Suprapubic skin (tissue), 4 donors: ENCODE data around the gene PRADC1. TPM values are rescaled to one million over a fixed set of nuclear protein-coding genes. Genes with fewer than 3 reads are reported as not detected.

Experiments used
- DNase-seq, 2 donors: peaks; one replicate each; pipeline ENCODE4 v3.0.0-alpha.2; 2019; ENCODE audit warnings: low spot score in 2 of 2
- H3K27ac ChIP-seq: fragments of 200-600 bp; sonication (generic); one replicate; pipeline ENCODE4 v1.5.1; 2019
- H3K27me3 ChIP-seq: fragments of 200-600 bp; sonication (generic); one replicate; pipeline ENCODE4 v1.5.1; 2019
- H3K36me3 ChIP-seq: fragments of 200-600 bp; sonication (generic); one replicate; pipeline ENCODE4 v1.5.1; 2019
- H3K4me1 ChIP-seq: fragments of 200-600 bp; sonication (generic); one replicate; pipeline ENCODE4 v1.5.1; 2019
- H3K4me3 ChIP-seq: fragments of 200-600 bp; sonication (generic); one replicate; pipeline ENCODE4 v1.5.1; 2019; ENCODE audit warnings: mild to moderate bottlenecking
- H3K9me3 ChIP-seq: fragments of 200-600 bp; sonication (generic); one replicate; pipeline ENCODE4 v1.5.1; 2019
- EP300 ChIP-seq: sonication (generic); formaldehyde crosslinking; IDR thresholded peaks from one replicate; pipeline ENCODE4 v1.6.1; 2017; ENCODE audit warnings: antibody characterized with exemption
- POLR2A ChIP-seq, 2 donors: fragments of 450-650 bp; IDR thresholded peaks; one replicate each; pipeline ENCODE4 v1.6.1; 2017; ENCODE audit warnings: antibody characterized with exemption in 2 of 2, mild to moderate bottlenecking in 2 of 2, moderate library complexity in 2 of 2
- POLR2AphosphoS5 ChIP-seq, 3 donors: sonication (generic); formaldehyde crosslinking; IDR thresholded peaks; one replicate each; pipeline ENCODE4 v1.6.1; 2017; ENCODE audit warnings: antibody characterized with exemption in 3 of 3
- WGBS: methylation state at CpG from one replicate; pipeline ENCODE4 v1.1.5; 2018; 5-methylcytosine and 5-hydroxymethylcytosine counted together
- total RNA-seq, 4 donors: library from RNA; depleted of rRNA; stranded (reverse); fragments of >200 nt; gene quantifications; one replicate each; pipeline ENCODE4 v1.1.0, GENCODE V29; 2016
- TF ChIP-seq, protein P1 (sequence below), 2 donors: fragments of 200-600 bp in 1 of 2; fragments of 450-650 bp in 1 of 2; sonication (generic) in 1 of 2; IDR thresholded peaks; one replicate each; pipeline ENCODE4 v1.5.1; 2016 to 2019; ENCODE audit warnings: antibody characterized with exemption in 2 of 2, mild to moderate bottlenecking in 1 of 2, moderate library complexity in 1 of 2

PRADC1 gene
- total RNA-seq, 4 donors from 2014 or later, result 7.4 to 34.8 (median 25.3) TPM

DNA sequence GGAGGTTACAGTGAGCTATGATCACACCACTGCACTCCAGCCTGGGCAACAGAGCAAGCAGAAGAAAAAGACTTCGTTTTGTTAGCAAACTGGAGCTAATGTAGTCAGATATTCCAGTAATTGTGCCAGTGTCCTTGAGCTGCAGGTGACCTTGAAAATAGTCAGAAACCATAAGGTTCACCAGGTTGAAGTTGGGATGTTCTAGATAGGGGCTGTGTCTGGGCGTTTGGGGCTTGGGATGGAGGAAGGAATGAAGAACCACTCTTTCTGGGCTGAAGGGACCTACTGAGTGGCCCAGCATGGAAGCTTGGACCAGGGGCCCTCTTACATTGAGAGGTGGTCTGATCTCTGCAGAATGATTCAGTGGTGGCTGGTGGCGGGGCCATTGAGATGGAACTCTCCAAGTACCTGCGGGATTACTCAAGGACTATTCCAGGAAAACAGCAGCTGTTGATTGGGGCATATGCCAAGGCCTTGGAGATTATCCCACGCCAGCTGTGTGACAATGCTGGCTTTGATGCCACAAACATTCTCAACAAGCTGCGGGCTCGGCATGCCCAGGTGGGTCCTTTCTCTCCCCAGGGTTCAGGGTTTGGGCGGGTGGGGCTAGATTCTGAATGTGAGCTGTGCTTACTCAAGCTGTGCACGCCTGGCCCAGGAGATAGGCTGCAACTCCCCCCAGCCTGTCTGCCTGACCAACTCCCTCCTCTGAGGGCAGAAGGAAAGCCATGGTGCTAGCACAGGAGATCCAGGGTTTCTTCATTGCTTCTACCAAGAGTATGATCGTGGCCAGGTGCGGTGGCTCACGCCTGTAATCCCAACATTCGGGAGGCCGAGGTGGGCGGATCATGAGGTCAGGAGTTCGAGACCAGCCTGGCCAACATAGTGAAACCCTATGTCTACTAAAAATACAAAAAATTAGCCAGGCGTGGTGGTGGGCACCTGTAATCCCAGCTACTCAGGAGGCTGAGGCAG, 18.1 kb upstream of the PRADC1 start:
- H3K9me3 ChIP-seq, result no peaks in the 10 kb centered on the region
- H3K4me1 ChIP-seq, result no peaks in the 10 kb centered on the region
- no peaks in the 10 kb centered on the region for H3K27me3 ChIP-seq
- H3K4me3 ChIP-seq, result no peak overlapping the region
- H3K27ac ChIP-seq, result no peak overlapping the region
- TF ChIP-seq, protein P1, sequence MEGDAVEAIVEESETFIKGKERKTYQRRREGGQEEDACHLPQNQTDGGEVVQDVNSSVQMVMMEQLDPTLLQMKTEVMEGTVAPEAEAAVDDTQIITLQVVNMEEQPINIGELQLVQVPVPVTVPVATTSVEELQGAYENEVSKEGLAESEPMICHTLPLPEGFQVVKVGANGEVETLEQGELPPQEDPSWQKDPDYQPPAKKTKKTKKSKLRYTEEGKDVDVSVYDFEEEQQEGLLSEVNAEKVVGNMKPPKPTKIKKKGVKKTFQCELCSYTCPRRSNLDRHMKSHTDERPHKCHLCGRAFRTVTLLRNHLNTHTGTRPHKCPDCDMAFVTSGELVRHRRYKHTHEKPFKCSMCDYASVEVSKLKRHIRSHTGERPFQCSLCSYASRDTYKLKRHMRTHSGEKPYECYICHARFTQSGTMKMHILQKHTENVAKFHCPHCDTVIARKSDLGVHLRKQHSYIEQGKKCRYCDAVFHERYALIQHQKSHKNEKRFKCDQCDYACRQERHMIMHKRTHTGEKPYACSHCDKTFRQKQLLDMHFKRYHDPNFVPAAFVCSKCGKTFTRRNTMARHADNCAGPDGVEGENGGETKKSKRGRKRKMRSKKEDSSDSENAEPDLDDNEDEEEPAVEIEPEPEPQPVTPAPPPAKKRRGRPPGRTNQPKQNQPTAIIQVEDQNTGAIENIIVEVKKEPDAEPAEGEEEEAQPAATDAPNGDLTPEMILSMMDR (IDR thresholded peaks at IDR 0.05), result no peak
- TF ChIP-seq EP300, result no peak
- TF ChIP-seq POLR2AphosphoS5 (IDR thresholded peaks at IDR 0.05), result no peak
- TF ChIP-seq POLR2A (IDR thresholded peaks at IDR 0.05), result no peak
- 86% methylated on average over 15 of the region's 17 CpGs for WGBS
- H3K36me3 ChIP-seq, result peaks cover 84% of the 10 kb centered on the region
- DNase-seq, result no peak

GRCh38 chr2:73249636-73250035, 16.6 kb upstream of the PRADC1 start:
- Histone ChIP-seq H3K27ac (no peak overlapping the region), H3K4me1 (peaks cover under 1% of the 10 kb centered on the region), H3K9me3 (no peaks in the 10 kb centered on the region), H3K36me3 (peaks cover 99% of the 10 kb centered on the region), H3K4me3 (no peak overlapping the region), H3K27me3 (no peaks in the 10 kb centered on the region)
- DNase-seq, result no peak
- WGBS, result 81% methylated on average over 9 of the region's 9 CpGs
- TF ChIP-seq POLR2A (IDR thresholded peaks at IDR 0.05), result no peak
- no peak for TF ChIP-seq EP300
- TF ChIP-seq POLR2AphosphoS5 (IDR thresholded peaks at IDR 0.05), result no peak
- TF ChIP-seq, protein P1 (IDR thresholded peaks at IDR 0.05), result no peak

- H3K4me3 ChIP-seq, result no peak overlapping the region
- H3K36me3 ChIP-seq, result peaks cover 97% of the 10 kb centered on the region
- DNase-seq, result no peak
- H3K27ac ChIP-seq, result no peak overlapping the region
- WGBS, result 75% methylated on average over 3 of the region's 3 CpGs
- no peaks in the 10 kb centered on the region for H3K27me3 ChIP-seq
- peaks cover 9% of the 10 kb centered on the region for H3K4me1 ChIP-seq
- TF ChIP-seq POLR2AphosphoS5 (IDR thresholded peaks at IDR 0.05) (no peak), POLR2A (IDR thresholded peaks at IDR 0.05) (no peak), EP300 (no peak)
- TF ChIP-seq, protein P1 (IDR thresholded peaks at IDR 0.05), result no peak
- no peaks in the 10 kb centered on the region for H3K9me3 ChIP-seq
These were observed 13.8 kb upstream of the PRADC1 start for GRCh38 chr2:73246850-73247249.

DNA sequence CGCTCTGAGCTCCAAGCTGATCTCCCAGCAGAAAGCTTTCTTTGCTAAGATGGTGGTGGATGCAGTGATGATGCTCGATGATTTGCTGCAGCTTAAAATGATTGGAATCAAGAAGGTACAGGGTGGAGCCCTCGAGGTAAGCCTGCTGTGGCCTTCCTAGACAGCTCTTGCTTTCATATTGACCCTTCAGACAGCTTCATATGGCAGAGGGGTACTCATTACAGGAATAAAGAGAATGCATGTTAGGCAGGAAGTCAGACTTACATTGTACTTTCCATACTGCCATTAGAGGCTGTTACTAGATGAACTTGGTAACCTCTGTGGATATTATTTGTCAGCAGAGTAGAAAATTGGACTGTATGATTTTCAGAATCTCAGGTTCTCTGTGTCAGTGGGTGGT, 11.5 kb upstream of the PRADC1 start:
- H3K27me3 ChIP-seq, result no peaks in the 10 kb centered on the region
- no peak for TF ChIP-seq EP300
- no peak overlapping the region for H3K4me3 ChIP-seq
- 83% methylated on average over 3 of the region's 3 CpGs for WGBS
- H3K27ac ChIP-seq, result no peak overlapping the region
- H3K9me3 ChIP-seq, result no peaks in the 10 kb centered on the region
- peaks cover 10% of the 10 kb centered on the region for H3K4me1 ChIP-seq
- peaks cover 95% of the 10 kb centered on the region for H3K36me3 ChIP-seq
- no peak for DNase-seq

GRCh38 chr2:73243884-73244570, 11.0 kb upstream of the PRADC1 start:
- H3K9me3 ChIP-seq, result no peaks in the 10 kb centered on the region
- no peak overlapping the region for H3K4me3 ChIP-seq
- TF ChIP-seq EP300, result no peak
- no peak for TF ChIP-seq POLR2AphosphoS5 (IDR thresholded peaks at IDR 0.05)
- no peak for TF ChIP-seq POLR2A (IDR thresholded peaks at IDR 0.05)
- TF ChIP-seq, protein P1 (IDR thresholded peaks at IDR 0.05), result no peak
- 28% methylated on average over 5 of the region's 5 CpGs for WGBS
- peaks cover 12% of the 10 kb centered on the region for H3K4me1 ChIP-seq
- H3K27me3 ChIP-seq, result no peaks in the 10 kb centered on the region
- no peak overlapping the region for H3K27ac ChIP-seq
- peaks cover 95% of the 10 kb centered on the region for H3K36me3 ChIP-seq
- no peak for DNase-seq
